ENCODE measurements around the gene ALK. TPM values are rescaled to one million over a fixed set of nuclear protein-coding genes. Genes with fewer than 3 reads are reported as not detected.

Gene ALK
- total RNA-seq, 1 experiment from 2014 or later = not detected

DNA sequence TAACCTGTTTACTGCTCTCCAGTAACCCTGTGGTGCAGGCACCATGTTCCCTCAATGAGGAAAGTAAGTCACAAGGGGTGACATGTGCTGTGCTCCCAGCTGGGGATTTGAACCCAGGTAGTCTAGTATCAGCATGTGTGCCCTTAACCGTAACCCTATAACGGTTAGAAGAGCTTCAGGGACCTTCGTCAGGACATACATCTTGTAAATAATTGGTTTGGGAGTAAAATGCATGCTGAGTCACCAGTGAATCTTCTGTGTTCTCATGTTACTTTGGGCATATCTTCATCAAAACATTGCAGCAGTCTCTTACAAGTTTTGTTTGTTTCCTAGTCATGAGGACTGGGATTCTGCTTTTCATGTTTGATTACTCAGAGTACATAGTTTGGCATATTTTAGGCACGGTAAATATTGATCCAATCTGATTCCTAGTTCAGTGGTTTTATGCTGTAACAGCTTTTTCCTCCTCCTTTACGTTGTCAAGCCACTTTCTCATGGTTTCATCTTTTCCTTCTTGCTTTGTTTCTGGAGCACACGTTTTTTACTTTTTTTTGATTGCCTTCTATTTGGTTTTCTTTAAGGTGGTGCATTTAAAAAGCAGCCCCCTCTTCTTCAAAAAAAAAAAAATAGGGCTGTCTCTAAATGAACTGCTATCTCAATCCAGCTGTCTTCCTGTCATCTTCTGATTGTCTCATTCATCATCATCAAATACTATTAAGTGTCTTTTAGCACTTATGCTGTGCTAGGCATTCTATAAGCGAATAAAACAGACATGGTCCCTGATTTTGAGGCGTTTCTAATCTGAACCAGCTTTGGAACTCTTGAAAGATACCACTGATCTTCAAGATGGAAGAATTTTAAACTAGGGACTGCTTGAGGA is 755.8 kb downstream of the ALK start:
- DNase-seq = peak; percentile 4
- no peak overlapping the region for H3K4me3 ChIP-seq

DNA sequence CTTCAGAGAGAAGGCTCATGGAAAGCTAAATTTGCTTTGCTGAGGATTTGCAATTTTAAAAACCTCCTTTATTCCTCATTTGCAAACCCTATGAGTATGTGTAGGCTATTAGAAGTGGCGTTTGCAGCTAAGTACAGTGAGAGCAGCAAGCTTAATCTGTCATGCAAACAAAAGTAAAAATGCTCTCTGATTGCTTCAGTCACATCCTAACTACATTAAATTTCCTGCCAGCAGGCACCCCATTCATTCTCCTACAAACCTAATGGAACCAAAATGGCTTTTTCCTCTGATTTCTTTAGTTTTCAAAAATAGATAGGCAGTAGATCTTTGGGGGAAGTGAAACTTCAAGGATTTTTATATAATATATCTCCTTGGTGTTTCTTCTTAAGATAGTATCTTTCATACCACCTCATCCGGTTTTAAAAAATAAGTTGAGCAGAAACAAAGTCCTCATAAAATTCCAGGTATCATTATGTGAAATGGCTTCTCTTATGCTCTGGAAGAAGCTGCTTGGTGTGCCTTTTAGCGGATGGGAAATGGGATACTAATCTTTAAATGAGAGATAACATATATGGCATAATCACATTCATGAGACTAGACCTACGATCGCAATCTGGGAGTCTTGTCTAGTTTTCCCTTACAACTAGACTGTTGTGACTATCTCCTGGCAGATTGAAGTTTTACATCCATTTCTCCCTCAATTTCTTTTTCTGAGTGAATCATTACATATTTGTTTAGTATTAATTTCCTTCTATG is 757.1 kb downstream of the ALK start:
- H3K4me3 ChIP-seq = no peak overlapping the region
- DNase-seq = no peak
- H3K9me3 ChIP-seq = no peaks in the 10 kb centered on the region; the same call in 1 of the 2 replicates
- H3K27me3 ChIP-seq = no peaks in the 10 kb centered on the region
- H3K36me3 ChIP-seq = peaks cover 19% of the 10 kb centered on the region

More for the DNA sequence above, 755.8 kb downstream of the ALK start:
- Histone ChIP-seq H3K36me3 (peaks cover 19% of the 10 kb centered on the region), H3K9me3 (no peaks in the 10 kb centered on the region; the same call in 1 of the 2 replicates), H3K27me3 (no peaks in the 10 kb centered on the region)

DNA sequence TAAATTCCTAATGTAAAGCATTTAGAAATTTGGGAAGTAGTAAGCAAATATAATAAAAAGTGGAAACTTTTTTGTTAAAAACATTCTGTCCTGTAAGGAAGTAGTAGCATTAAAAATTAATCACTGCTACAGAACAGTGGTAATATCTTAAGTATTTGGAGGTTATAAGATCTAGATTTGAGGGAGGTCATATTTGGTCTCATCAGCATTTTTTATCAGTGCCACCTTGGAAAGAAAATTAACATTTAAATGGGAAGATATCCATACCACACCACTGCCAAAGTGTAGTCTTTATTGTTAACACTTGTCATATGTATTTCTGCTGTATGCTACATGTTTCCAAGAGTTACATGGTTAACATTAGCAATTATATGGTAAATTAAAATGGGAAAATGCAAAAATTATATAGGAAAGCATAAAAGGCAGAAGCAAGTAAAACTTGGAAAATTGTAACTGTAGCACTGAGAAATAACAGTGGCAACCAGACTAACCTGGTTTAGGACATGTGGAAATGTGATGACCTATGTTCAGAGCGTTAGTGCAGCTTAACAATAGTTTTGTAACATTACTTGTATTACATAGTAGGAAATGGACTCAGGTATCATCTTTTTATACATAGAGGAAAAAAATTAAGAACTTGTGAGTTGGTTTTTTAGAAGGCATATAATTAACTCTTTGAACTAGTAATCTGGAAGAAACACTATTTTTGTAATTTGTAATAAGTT is 759.0 kb downstream of the ALK start:
- Histone ChIP-seq H3K27me3 (no peaks in the 10 kb centered on the region), H3K36me3 (peaks cover 7% of the 10 kb centered on the region), H3K4me3 (no peak overlapping the region), H3K9me3 (no peaks in the 10 kb centered on the region; the same call in 1 of the 2 replicates)
- DNase-seq = no peak

DNA sequence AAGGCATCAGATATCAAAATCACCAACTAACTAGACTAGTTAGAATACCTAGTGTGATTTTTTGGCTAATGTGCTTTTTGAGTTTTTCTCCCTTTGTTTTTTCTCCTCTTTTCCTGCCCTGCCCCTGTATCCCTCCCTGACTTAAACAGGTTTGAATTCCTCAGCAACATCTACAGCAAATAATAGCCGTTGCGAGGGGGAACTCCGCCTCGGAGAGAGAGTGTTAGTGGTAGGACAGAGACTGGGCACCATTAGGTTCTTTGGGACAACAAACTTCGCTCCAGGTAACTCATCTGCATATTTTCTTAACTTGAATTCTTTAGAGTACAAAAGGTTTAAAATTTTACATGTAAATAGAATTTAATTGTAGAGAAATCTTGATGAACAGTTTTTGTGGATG is 761.2 kb downstream of the ALK start:
- DNase-seq = no peak
- no peak overlapping the region for H3K4me3 ChIP-seq
- H3K9me3 ChIP-seq = no peaks in the 10 kb centered on the region
- H3K36me3 ChIP-seq = peaks cover 13% of the 10 kb centered on the region
- no peaks in the 10 kb centered on the region for H3K27me3 ChIP-seq

DNA sequence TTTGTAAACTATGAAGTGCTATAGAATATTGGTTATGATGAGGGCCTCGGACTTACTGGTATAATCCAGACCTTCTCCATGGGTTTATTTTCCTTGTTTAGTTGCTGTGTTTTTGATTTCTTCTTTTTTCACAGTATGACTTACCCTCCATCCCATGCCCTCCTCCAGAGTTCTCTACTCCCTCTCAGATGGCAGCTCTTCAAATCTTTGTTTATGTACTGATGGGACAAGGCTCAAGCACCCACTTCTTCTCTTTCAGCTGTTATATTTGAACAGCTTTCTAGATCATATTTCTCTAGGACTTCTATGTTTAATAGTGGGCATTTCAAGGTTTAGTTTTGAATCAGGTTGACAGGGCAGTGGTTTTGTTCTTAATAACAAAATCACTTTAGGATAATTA is 762.3 kb downstream of the ALK start:
- H3K36me3 ChIP-seq = peaks cover 21% of the 10 kb centered on the region

DNA sequence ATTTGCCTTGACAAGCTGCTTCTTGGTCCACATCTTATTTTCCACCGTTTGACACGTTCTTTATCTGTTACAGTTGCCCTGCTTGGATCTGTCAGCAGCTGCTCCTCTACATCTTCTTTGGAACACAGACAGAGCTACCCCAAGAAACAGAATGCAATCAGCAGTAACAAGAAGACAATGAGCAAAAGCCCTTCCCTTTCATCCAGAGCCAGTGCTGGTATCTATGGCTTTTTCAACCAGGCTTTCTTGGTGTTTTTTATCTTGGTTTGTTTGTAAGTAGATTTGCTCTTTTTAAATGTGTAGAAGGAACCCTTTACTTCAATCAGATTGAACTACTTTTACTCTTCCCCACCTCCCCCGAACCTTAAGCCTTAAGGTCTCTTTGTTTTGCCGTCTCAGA is 764.3 kb downstream of the ALK start:
- H3K9me3 ChIP-seq = no peaks in the 10 kb centered on the region
- H3K27me3 ChIP-seq = no peaks in the 10 kb centered on the region
- DNase-seq = no peak
- no peak overlapping the region for H3K4me3 ChIP-seq
- H3K36me3 ChIP-seq = peaks cover 30% of the 10 kb centered on the region

More for the DNA sequence above, 762.3 kb downstream of the ALK start:
- Histone ChIP-seq H3K4me3 (no peak overlapping the region), H3K9me3 (no peaks in the 10 kb centered on the region), H3K27me3 (no peaks in the 10 kb centered on the region)
- DNase-seq = no peak

DNA sequence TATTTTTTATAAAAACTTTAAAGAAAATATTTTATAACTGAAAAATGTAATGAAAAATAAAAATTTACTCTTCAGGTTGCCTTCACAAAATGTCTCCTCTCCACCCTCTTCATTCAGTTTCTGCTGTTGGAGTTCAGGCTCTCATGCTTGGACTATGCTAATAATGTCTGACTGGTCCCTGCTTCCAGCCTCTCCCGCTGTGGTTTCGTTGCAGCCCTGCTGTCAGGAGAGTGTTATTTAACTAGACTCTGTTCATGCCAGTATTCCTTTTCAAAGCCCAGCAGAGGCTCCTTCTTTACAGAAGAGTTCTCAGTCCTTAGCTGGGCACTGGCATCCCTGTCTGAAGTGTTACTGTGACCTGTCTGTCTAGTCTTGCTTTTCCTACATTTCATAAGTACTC is 765.8 kb downstream of the ALK start:
- H3K9me3 ChIP-seq = no peaks in the 10 kb centered on the region
- no peak overlapping the region for H3K4me3 ChIP-seq
- DNase-seq = no peak
- peaks cover 28% of the 10 kb centered on the region for H3K36me3 ChIP-seq
- H3K27me3 ChIP-seq = no peaks in the 10 kb centered on the region

DNA sequence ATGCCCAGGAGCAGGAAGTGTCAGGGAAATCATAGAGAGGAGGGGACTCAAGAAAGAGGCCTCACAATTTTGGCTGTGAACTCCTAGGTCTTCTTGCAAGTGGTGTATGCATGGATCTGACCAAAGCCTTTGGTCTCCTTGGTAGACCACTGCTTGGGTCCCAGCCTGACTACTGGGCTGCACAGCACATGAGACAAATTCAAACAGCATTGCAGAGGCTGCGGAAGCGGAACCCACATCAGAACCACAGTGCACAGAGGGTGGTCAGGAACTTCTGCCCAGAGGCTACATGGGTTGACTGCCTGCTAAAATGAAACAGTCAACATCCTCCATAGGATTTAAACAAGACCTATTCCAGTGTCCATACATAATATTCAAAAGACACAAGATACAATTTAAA is 766.8 kb downstream of the ALK start:
- no peak for DNase-seq
- Histone ChIP-seq H3K27me3 (no peaks in the 10 kb centered on the region), H3K9me3 (no peaks in the 10 kb centered on the region), H3K36me3 (peaks cover 33% of the 10 kb centered on the region), H3K4me3 (no peak overlapping the region)

DNA sequence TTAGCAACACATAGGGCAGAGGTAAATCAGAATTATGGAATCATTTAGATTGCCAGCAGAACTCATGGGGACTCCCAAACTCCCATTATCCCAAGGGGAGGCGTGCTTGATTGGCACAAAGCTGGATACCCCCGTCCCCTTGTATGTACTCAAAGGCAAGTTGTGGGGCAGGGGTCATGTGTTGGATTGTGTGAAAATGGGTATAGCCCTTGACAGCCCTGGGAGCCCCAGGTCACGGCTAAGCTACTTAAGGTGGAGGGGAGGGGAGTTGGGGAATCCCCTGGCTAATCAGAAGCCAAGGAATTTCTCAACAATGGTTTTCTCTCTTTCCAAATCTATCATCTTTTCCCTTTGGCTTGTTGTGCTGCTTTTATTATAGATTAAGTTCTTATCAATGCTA is 773.4 kb downstream of the ALK start:
- Histone ChIP-seq H3K4me3 (no peak overlapping the region), H3K36me3 (peaks cover 23% of the 10 kb centered on the region), H3K27me3 (no peaks in the 10 kb centered on the region), H3K9me3 (no peaks in the 10 kb centered on the region)
- no peak for DNase-seq

DNA sequence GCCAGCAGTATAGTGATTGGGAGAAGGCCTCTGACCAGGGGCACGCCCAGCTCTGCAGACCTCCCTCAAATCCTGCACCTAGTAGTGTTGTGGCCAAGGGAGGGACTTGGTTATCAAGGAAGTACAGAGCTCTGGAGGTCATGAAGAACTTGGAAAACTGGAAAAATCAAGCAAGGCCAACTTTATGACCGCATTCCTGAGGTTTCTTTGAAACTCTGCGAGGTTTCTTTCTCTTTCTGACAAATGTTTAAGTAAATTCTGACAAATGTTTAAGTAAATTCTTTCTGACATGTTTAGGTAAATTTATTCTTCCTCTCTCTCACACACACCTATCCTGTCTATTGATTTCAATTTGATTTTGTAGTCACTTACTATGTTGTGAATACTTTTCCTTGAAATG is 775.2 kb downstream of the ALK start:
- Histone ChIP-seq H3K4me3 (no peak overlapping the region), H3K27me3 (no peaks in the 10 kb centered on the region), H3K36me3 (peaks cover 38% of the 10 kb centered on the region), H3K9me3 (no peaks in the 10 kb centered on the region)
- DNase-seq = no peak

DNA sequence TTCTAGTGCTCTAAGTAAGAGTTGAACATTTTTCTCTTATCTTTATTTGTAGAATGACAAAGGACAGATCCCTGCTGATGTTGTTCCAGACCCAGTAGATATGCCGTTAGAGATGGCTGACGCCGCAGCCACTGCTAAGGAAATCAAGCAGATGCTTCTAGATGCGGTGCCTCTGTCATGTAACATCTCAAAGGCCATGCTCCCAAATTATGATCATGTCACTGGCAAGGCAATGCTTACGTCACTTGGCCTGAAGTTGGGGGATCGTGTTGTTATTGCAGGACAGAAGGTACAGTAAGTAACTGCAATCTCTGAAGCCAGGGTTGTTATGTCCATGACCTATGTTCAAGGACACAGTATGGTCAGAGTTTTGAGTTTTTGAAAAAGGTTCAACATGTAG is 777.7 kb downstream of the ALK start:
- no peak overlapping the region for H3K4me3 ChIP-seq
- H3K9me3 ChIP-seq = peaks cover 5% of the 10 kb centered on the region
- no peak for DNase-seq
- no peaks in the 10 kb centered on the region for H3K27me3 ChIP-seq
- H3K36me3 ChIP-seq = peaks cover 46% of the 10 kb centered on the region

Other genes starting within 250 kb of the ALK start
- gene YPEL5, start 225.4 kb upstream of the ALK start, total RNA-seq (2014; rRNA removed; shearing (Covaris generic); ENCODE audit: low replicate concordance) = 37.7 and 75.2 TPM in 2 replicates

All from MG63 (cell line).